ENCODE data around the gene BTNL3. TPM values are rescaled to one million over a fixed set of nuclear protein-coding genes. Genes with fewer than 3 reads are reported as not detected.

BTNL3 gene
- total RNA-seq, 2 donors from 2014 or later: 38.0 to 71.1 TPM

- Histone ChIP-seq H3K4me1 (no peaks in the 10 kb centered on the region), H3K27me3 (no peaks in the 10 kb centered on the region), H3K36me3 (no peaks in the 10 kb centered on the region), H3K9ac (ENCODE audit: low read depth in 2 of 2, low read length in 2 of 2) (no peak overlapping the region), H3K27ac (no peak overlapping the region), H3K9me3 (no peaks in the 10 kb centered on the region), H3K4me3 (no peak overlapping the region)
- intact Hi-C loops (cut with DNase I): no loop called here
- TF ChIP-seq, protein P1, sequence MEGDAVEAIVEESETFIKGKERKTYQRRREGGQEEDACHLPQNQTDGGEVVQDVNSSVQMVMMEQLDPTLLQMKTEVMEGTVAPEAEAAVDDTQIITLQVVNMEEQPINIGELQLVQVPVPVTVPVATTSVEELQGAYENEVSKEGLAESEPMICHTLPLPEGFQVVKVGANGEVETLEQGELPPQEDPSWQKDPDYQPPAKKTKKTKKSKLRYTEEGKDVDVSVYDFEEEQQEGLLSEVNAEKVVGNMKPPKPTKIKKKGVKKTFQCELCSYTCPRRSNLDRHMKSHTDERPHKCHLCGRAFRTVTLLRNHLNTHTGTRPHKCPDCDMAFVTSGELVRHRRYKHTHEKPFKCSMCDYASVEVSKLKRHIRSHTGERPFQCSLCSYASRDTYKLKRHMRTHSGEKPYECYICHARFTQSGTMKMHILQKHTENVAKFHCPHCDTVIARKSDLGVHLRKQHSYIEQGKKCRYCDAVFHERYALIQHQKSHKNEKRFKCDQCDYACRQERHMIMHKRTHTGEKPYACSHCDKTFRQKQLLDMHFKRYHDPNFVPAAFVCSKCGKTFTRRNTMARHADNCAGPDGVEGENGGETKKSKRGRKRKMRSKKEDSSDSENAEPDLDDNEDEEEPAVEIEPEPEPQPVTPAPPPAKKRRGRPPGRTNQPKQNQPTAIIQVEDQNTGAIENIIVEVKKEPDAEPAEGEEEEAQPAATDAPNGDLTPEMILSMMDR (IDR thresholded peaks at IDR 0.05): no peak
- DNase-seq: no peak
Observed at GRCh38 chr5:180970336-180970735, 18.3 kb upstream of the BTNL3 start.

DNA sequence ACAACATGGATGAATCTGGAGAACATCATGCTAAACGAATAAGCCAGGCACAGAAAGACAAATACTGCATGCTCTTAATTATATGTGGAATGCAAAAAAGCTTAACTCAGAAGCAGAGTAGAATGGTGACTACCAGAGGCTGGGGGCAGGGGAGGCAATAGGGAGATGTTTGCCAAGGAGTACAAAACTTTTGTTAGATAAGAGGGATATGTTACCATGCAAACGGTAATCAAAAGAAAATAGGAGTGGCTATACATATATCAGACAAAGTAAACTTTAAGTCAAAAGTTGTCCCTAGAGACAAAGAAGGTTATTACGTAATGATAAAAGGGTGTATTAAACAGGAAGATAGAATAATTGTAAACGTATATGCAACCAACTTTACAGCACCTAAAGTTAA is 17.8 kb upstream of the BTNL3 start:
- Histone ChIP-seq H3K9ac (ENCODE audit: low read depth in 2 of 2, low read length in 2 of 2) (no peak overlapping the region), H3K4me1 (no peaks in the 10 kb centered on the region), H3K36me3 (no peaks in the 10 kb centered on the region), H3K4me3 (no peak overlapping the region), H3K9me3 (no peaks in the 10 kb centered on the region), H3K27ac (no peak overlapping the region), H3K27me3 (no peaks in the 10 kb centered on the region)
- TF ChIP-seq, protein P1 (IDR thresholded peaks at IDR 0.05): no peak
- DNase-seq: no peak
- intact Hi-C loops (cut with DNase I): no loop called here

- no peak for DNase-seq
- TF ChIP-seq, protein P1 (IDR thresholded peaks at IDR 0.05): no peak
- intact Hi-C loops (cut with DNase I): no loop called here
- Histone ChIP-seq H3K36me3 (no peaks in the 10 kb centered on the region), H3K4me1 (no peaks in the 10 kb centered on the region), H3K27ac (no peak overlapping the region), H3K4me3 (no peak overlapping the region), H3K9ac (ENCODE audit: low read depth in 2 of 2, low read length in 2 of 2) (no peak overlapping the region), H3K27me3 (no peaks in the 10 kb centered on the region), H3K9me3 (no peaks in the 10 kb centered on the region)
Observed at GRCh38 chr5:180974612-180975315, 13.9 kb upstream of the BTNL3 start.

DNA sequence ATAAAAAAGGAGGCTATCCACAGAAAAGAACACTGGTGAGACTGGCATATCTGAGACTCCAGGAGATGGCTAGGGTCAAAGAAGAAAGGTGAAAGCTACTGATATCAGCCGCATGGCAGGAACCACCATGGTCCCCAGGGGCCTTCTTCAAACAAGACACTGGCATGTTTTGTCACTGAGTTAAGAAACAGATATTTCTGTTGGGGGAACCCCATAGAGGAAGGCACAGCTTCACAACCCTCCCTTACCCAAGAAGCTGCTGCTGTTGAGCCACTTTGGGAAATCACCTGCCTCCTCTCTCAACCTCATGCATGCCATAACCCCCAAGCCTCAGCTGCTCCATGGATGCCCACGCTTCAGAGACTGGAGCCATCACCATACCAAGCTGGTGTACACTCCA is 13.3 kb upstream of the BTNL3 start:
- Histone ChIP-seq H3K9me3 (no peaks in the 10 kb centered on the region), H3K27ac (no peak overlapping the region)
- intact Hi-C loops (cut with DNase I): no loop called here

GRCh38 chr5:180976518-180976917 is 12.1 kb upstream of the BTNL3 start:
- H3K27me3 ChIP-seq: no peaks in the 10 kb centered on the region
- H3K27ac ChIP-seq: peak overlapping the region; percentile 56
- TF ChIP-seq, protein P1 (IDR thresholded peaks at IDR 0.05): no peak
- H3K9me3 ChIP-seq: no peaks in the 10 kb centered on the region
- intact Hi-C loops (cut with DNase I): no loop called here
- H3K36me3 ChIP-seq: no peaks in the 10 kb centered on the region
- peak; percentile 67 for DNase-seq
- H3K9ac ChIP-seq (ENCODE audit: low read depth in 2 of 2, low read length in 2 of 2): no peak overlapping the region
- H3K4me1 ChIP-seq: no peaks in the 10 kb centered on the region
- no peak overlapping the region for H3K4me3 ChIP-seq

More for the DNA sequence above, 13.3 kb upstream of the BTNL3 start:
- H3K4me3 ChIP-seq: no peak overlapping the region
- TF ChIP-seq, protein P1 (IDR thresholded peaks at IDR 0.05): no peak
- H3K4me1 ChIP-seq: no peaks in the 10 kb centered on the region
- no peak overlapping the region for H3K9ac ChIP-seq (ENCODE audit: low read depth in 2 of 2, low read length in 2 of 2)
- no peak for DNase-seq
- H3K36me3 ChIP-seq: no peaks in the 10 kb centered on the region
- no peaks in the 10 kb centered on the region for H3K27me3 ChIP-seq
